SH-SY5Y (cell line): ENCODE results near the gene TTC38.

Source experiments
- GATA2 ChIP-seq: IDR thresholded peaks from 2 replicates; pipeline ENCODE4 v1.6.1; 2011; ENCODE audit warnings: mild to moderate bottlenecking, low read depth, low read length
- GATA3 ChIP-seq: IDR thresholded peaks from 2 replicates; pipeline ENCODE4 v1.6.1; 2011; ENCODE audit warnings: low read depth, mild to moderate bottlenecking, low read length, moderate library complexity

GRCh38 chr22:46292173-46292572 is 24.4 kb downstream of the TTC38 start:
- TF ChIP-seq GATA2 (no peak), GATA3 (no peak)
